Parietal lobe (tissue), 2 donors: ENCODE results near the gene LTBP1. TPM values are rescaled to one million over a fixed set of nuclear protein-coding genes. Genes with fewer than 3 reads are reported as not detected.

Experiments
- small RNA-seq: library from RNA; depleted of rRNA; stranded (forward); fragments of <200 nt; gene quantifications from one replicate; pipeline ENCODE3, GENCODE V24; 2014; ENCODE audit warnings: low replicate concordance
- total RNA-seq: library from RNA; depleted of rRNA; stranded (reverse); fragments of >200 nt; gene quantifications from one replicate; pipeline ENCODE4 v1.2.3, GENCODE V29; 2014

LTBP1 gene, protein sequence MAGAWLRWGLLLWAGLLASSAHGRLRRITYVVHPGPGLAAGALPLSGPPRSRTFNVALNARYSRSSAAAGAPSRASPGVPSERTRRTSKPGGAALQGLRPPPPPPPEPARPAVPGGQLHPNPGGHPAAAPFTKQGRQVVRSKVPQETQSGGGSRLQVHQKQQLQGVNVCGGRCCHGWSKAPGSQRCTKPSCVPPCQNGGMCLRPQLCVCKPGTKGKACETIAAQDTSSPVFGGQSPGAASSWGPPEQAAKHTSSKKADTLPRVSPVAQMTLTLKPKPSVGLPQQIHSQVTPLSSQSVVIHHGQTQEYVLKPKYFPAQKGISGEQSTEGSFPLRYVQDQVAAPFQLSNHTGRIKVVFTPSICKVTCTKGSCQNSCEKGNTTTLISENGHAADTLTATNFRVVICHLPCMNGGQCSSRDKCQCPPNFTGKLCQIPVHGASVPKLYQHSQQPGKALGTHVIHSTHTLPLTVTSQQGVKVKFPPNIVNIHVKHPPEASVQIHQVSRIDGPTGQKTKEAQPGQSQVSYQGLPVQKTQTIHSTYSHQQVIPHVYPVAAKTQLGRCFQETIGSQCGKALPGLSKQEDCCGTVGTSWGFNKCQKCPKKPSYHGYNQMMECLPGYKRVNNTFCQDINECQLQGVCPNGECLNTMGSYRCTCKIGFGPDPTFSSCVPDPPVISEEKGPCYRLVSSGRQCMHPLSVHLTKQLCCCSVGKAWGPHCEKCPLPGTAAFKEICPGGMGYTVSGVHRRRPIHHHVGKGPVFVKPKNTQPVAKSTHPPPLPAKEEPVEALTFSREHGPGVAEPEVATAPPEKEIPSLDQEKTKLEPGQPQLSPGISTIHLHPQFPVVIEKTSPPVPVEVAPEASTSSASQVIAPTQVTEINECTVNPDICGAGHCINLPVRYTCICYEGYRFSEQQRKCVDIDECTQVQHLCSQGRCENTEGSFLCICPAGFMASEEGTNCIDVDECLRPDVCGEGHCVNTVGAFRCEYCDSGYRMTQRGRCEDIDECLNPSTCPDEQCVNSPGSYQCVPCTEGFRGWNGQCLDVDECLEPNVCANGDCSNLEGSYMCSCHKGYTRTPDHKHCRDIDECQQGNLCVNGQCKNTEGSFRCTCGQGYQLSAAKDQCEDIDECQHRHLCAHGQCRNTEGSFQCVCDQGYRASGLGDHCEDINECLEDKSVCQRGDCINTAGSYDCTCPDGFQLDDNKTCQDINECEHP (N-terminal part only)
- total RNA-seq, result 42.3 TPM

DNA sequence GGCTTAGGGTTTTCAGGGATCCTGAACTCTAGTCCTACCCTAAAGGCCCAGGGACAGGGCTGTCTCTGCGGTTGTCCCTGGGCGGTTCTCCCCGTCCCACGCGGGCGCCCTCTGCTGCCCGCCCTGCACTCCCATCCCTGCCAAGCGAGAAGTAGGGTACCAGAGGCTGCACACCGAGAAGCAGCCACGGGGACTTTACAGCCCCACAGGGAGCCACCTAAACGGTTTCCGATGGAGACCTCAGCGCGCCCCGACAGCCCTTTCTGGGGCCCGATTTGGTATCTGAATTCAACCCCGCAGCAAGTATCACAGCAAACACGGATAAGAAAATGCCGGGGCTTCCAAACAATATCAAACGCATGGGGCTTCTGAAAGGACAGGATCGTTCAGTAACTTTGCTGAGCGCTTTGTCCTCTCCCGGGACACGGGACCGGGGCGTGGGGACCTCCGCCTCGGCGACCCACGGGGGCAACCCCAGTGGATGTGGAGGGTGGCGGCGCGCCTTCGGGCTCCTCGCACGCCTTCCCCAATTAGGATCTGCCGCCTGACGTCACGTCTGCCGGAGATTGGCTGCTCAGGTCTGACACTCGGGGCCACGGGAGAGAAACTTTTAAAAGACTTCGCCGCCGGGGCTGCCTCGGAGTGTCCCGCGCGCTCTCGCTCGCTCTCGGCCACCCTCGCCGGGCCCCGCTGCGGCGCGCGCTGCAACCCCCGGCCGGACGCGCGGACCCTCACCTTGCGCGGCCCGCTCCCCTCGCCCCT lies at the start of gene LTBP1:
Gene LTBP1, plus strand, starts transcription at position 640 of the 762 bp plus-strand sequence. CDS start 372 bp downstream, outside the sequence.

Small RNA genes within 50 kb of the gene (small RNA-seq; reads per million reads assigned to genes)
- not detected for gene RF00019
- gene RNA5SP91, result not detected
- not detected for gene RNA5SP92
